ENCODE measurements around the gene MUCL3.
A peak's percentile ranks its signal among the peaks of the same experiment; 100 is the strongest.

The MUCL3 gene

DNA sequence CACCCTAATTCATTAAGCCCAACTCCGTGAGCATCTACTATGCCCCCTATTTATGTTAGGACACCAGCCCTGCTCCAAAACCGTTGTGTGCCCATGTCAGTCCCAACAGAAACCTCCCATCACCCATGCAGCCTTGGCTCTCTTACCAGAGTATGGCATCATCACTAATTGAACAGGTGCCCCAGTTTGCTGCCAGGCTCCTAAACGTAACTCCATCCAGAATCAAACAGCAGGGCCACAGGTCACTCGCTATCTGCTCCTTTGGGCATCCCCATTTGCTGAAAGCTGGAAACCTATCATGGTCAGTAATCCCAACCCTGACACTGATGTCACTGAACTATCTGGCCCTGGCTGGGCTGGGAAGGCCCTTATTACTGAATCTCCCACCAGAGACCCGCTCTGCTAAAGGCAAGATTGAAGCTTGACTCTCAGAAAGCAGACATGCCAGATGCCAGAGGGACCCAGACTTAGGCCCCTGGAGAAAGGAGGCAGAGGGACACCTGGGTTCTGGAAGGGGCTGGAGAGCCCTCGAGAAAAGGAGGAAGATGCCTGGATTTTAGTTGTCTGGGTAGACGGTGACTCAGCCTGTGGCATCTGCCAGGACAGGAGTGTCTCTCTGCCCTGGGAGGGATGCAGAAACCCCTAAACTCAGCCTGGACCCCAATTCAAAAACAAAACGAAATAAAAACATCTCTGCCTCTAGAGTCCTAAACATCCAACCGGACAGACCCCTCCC lies 14.0 kb downstream of the MUCL3 start:
- peaks cover 21% of the 10 kb centered on the region for H3K4me1 Mint-ChIP-seq
- peak overlapping the region; percentile 67 to 70 (median 68) for H3K4me3 Mint-ChIP-seq
- H3K27ac Mint-ChIP-seq: no peak overlapping the region
- no peaks in the 10 kb centered on the region for H3K36me3 Mint-ChIP-seq (ENCODE audit: low read depth)
- H3K9me3 Mint-ChIP-seq: peaks cover 15% of the 10 kb centered on the region
- H3K27me3 Mint-ChIP-seq (ENCODE audit: low read depth): peaks cover 56% of the 10 kb centered on the region
- TF ChIP-seq CTCF (IDR thresholded peaks at IDR 0.05; ENCODE audit: unreplicated experiment in 3 of 3): no peak

- Mint-ChIP-seq H3K4me1 (peaks cover 21% of the 10 kb centered on the region), H3K36me3 (ENCODE audit: low read depth) (no peaks in the 10 kb centered on the region), H3K9me3 (peaks cover 13% of the 10 kb centered on the region), H3K27me3 (ENCODE audit: low read depth) (peaks cover 48% of the 10 kb centered on the region), H3K4me3 (peak overlapping the region; percentile 75 to 82 (median 79)), H3K27ac (peak overlapping the region in 2 of 3 experiments; percentile 48)
- TF ChIP-seq CTCF (IDR thresholded peaks at IDR 0.05; ENCODE audit: unreplicated experiment in 3 of 3): no peak
Observed at GRCh38 chr6:30955367-30956042, 14.7 kb downstream of the MUCL3 start.

GRCh38 chr6:30957716-30958115 lies 16.9 kb downstream of the MUCL3 start:
- H3K36me3 Mint-ChIP-seq (ENCODE audit: low read depth): no peaks in the 10 kb centered on the region
- H3K27me3 Mint-ChIP-seq (ENCODE audit: low read depth): peaks cover 27% of the 10 kb centered on the region
- H3K4me3 Mint-ChIP-seq: no peak overlapping the region
- TF ChIP-seq CTCF (IDR thresholded peaks at IDR 0.05; ENCODE audit: unreplicated experiment in 3 of 3): no peak
- no peaks in the 10 kb centered on the region for H3K9me3 Mint-ChIP-seq
- H3K27ac Mint-ChIP-seq: peak overlapping the region in 1 of 3 experiments; percentile 12
- peaks cover 25% of the 10 kb centered on the region for H3K4me1 Mint-ChIP-seq

DNA sequence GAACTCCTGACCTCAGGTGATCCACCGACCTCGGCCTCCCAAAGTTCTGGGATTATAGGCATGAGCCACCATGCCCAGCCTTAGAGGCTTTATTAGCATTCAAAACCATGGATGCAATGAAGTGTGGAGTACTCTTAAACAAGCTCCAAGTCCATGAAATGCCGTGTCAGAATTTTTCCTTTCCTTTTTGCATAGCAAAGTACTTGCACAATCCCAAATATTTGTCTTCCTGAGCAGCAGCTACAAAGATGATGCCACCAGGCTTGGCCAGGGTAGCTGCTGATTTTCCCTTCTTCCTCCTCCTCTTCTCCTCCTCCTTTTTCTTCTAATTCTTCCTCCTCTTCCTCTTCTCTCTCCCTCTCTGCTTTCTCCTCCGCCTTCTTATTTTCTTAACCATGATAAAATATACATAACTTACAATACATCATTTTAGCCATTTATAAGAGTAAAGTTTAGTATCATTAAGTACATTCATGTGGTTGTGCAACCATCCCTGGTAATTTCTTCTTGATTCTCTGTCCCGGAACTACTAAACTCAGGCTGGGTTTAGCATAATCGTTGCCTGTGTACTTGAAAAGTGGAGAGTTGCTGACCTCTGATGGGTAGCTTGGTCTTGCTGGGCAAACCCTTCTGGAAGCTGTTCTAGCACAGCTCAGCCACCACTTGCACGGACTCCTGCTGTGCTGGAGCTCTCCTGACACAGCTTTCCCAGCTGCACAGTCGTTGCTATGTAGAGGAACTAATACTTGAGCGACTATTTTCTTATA lies 20.3 kb downstream of the MUCL3 start:
- no peak overlapping the region for H3K4me3 Mint-ChIP-seq
- no peak overlapping the region for H3K27ac Mint-ChIP-seq
- no peak for TF ChIP-seq CTCF (IDR thresholded peaks at IDR 0.05; ENCODE audit: unreplicated experiment in 3 of 3)
- H3K9me3 Mint-ChIP-seq: no peaks in the 10 kb centered on the region
- peaks cover 16% of the 10 kb centered on the region for H3K4me1 Mint-ChIP-seq
- H3K27me3 Mint-ChIP-seq (ENCODE audit: low read depth): peaks cover 18% of the 10 kb centered on the region
- no peaks in the 10 kb centered on the region for H3K36me3 Mint-ChIP-seq (ENCODE audit: low read depth)

DNA sequence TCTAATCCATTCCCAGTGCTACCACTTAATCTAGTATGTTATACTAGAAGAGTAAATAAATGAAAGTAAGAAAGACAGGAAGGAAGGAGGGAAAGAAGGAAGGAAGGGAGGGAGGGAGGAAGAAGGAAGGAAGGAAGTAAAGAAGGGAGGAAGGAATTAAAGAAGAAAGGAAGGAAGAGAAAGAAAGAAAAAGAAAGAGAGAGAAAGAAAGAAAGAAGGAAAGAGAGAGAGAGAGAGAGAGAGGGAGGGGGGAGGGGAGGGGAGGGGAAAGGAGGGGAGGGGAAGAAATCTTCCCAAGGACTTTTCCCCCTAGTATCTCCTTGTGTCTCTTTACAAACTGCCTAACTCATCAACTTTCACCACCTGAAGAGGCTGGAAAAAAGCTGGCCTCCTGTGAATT lies 21.9 kb downstream of the MUCL3 start:
- no peaks in the 10 kb centered on the region for H3K9me3 Mint-ChIP-seq
- peaks cover 10% of the 10 kb centered on the region for H3K4me1 Mint-ChIP-seq
- no peak overlapping the region for H3K4me3 Mint-ChIP-seq
- no peak for TF ChIP-seq CTCF (IDR thresholded peaks at IDR 0.05; ENCODE audit: unreplicated experiment in 3 of 3)
- no peaks in the 10 kb centered on the region for H3K36me3 Mint-ChIP-seq (ENCODE audit: low read depth)
- no peak overlapping the region for H3K27ac Mint-ChIP-seq
- peaks cover 11% of the 10 kb centered on the region for H3K27me3 Mint-ChIP-seq (ENCODE audit: low read depth)
